ENCODE data around the gene PODXL2. TPM values are rescaled to one million over a fixed set of nuclear protein-coding genes. Genes with fewer than 3 reads are reported as not detected.
"Not testable (repeated sequence)": the region's sequence is repeated elsewhere in the genome, so short reads cannot be mapped to it uniquely, and the experiment has no call there.

The PODXL2 gene
- total RNA-seq, 3 donors from 2014 or later: 8.8 to 10.6 (median 8.8) TPM

DNA sequence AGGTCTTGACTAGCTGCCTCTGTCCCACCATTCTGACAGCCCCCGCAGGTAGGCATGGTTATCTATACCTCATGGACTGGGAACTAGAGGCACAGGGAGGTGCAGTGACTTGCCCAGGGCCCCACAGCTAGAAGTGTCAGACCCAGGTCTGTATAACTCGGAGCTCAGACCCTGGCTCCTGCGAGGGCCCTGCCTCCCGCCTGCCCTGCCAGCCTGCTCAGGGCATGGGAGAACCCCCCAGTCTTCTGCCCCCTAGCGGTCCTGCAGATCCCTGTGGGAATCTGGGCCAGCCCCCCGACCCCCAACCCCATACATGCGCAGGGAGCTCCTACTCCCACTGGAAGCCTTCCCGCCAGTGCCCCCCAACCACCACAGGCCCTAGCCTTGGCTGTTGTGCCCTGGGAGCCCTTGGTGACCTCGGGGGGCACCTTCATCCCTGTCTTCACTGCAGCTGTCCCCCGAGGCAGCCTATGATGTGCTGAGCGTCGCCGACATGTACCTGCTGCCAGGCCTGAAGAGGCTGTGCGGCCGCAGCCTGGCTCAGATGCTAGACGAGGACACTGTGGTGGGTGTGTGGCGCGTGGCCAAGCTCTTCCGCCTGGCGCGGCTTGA is 50.7 kb downstream of the PODXL2 start:
- H3K9me3 ChIP-seq: no peaks in the 10 kb centered on the region
- H3K27ac ChIP-seq: peak overlapping the region in 1 of 2 donors; percentile 25
- peaks cover 6% of the 10 kb centered on the region for H3K36me3 ChIP-seq
- TF ChIP-seq, protein P1, sequence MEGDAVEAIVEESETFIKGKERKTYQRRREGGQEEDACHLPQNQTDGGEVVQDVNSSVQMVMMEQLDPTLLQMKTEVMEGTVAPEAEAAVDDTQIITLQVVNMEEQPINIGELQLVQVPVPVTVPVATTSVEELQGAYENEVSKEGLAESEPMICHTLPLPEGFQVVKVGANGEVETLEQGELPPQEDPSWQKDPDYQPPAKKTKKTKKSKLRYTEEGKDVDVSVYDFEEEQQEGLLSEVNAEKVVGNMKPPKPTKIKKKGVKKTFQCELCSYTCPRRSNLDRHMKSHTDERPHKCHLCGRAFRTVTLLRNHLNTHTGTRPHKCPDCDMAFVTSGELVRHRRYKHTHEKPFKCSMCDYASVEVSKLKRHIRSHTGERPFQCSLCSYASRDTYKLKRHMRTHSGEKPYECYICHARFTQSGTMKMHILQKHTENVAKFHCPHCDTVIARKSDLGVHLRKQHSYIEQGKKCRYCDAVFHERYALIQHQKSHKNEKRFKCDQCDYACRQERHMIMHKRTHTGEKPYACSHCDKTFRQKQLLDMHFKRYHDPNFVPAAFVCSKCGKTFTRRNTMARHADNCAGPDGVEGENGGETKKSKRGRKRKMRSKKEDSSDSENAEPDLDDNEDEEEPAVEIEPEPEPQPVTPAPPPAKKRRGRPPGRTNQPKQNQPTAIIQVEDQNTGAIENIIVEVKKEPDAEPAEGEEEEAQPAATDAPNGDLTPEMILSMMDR (IDR thresholded peaks at IDR 0.05): no peak
- TF ChIP-seq POLR2AphosphoS5 (IDR thresholded peaks at IDR 0.05): no peak
- no peak for TF ChIP-seq POLR2A (IDR thresholded peaks at IDR 0.05)
- H3K4me3 ChIP-seq: no peak overlapping the region
- no peaks in the 10 kb centered on the region for H3K4me1 ChIP-seq
- no peaks in the 10 kb centered on the region for H3K27me3 ChIP-seq
- DNase-seq (ENCODE audit: low spot score in 2 of 2): peak in 1 of 2 donors; percentile 30
- intact Hi-C loops (cut with DNase I; ENCODE audit: low total_unique reads): no loop called here

DNA sequence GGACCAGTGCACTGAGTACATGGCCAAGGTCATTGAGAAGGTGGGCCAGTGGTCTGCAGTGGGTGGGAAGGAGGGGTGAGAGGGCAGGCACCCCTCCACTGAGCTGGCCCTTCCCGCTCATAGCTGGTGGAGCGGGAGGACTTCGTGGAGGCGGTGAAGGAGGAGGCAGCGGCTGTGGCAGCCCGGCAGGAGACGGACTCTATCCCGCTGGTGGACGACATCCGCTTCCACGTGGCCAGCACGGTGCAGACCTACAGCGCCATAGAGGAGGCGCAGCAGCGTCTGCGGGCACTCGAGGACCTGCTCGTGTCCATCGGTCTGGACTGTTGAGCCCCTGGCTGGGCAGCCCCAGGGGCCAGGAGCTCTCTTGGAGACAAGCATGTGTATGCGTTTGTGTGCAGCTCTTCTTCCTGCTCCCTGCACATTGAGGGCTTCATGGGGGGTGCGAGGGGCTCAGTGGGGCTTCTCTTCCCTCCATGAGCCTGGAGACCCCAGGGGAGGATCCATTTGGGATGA is 51.2 kb downstream of the PODXL2 start:
- Histone ChIP-seq H3K36me3 (peaks cover 6% of the 10 kb centered on the region), H3K27me3 (no peaks in the 10 kb centered on the region), H3K4me3 (no peak overlapping the region), H3K9me3 (no peaks in the 10 kb centered on the region), H3K27ac (peak overlapping the region in 1 of 2 donors; percentile 25), H3K4me1 (no peaks in the 10 kb centered on the region)
- no peak for DNase-seq (ENCODE audit: low spot score in 2 of 2)
- no peak for TF ChIP-seq POLR2A (IDR thresholded peaks at IDR 0.05)
- intact Hi-C loops (cut with DNase I; ENCODE audit: low total_unique reads): no loop called here

DNA sequence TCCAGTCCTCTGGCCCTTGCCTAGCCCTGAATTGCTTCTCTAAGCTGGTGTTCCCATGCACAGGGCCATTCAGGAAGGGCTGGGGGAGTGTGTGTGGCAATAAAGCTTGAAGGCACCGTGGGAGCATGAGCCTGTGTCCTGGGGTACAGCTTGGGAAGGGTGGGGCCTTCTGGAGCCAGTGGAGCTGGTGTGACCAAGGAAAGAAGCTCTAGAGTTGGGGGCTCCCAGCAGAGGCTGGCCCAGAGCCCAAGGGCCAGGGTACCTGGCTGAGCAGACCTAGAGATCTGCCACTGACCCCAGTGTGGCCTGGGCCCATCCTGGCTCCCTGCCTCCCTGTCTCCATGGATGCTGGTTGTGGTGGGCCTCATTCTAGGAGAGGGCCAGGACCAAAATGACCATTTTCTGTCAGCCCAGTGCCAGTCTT is 51.8 kb downstream of the PODXL2 start:
- Histone ChIP-seq H3K27me3 (no peaks in the 10 kb centered on the region), H3K9me3 (no peaks in the 10 kb centered on the region), H3K4me3 (no peak overlapping the region), H3K27ac (no peak overlapping the region), H3K4me1 (no peaks in the 10 kb centered on the region), H3K36me3 (peaks cover 6% of the 10 kb centered on the region)
- TF ChIP-seq, protein P1 (IDR thresholded peaks at IDR 0.05): no peak
- TF ChIP-seq POLR2A (IDR thresholded peaks at IDR 0.05) (no peak), POLR2AphosphoS5 (IDR thresholded peaks at IDR 0.05) (no peak)
- peak in 1 of 2 donors; percentile 16 for DNase-seq (ENCODE audit: low spot score in 2 of 2)
- intact Hi-C loops (cut with DNase I; ENCODE audit: low total_unique reads): no loop called here

DNA sequence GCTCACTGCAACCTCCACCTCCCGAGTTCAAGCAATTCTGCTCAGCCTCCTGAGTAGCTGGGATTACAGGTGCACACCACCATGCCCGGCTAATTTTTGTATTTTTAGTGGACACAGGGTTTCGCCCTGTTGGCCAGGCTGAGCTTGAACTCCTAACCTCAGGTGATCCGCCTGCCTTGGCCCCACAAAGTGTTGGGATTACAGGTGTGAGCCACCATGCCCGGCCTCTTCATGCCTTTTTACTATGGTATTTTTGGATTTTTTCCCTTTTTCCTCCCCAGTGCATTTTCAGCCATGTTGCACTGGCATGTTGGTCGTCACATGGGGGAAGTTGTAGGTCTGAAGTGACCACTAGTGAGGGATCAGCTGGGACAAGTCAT is 53.2 kb downstream of the PODXL2 start:
- H3K4me3 ChIP-seq; H3K36me3 ChIP-seq; intact Hi-C loops (cut with DNase I; ENCODE audit: low total_unique reads); H3K4me1 ChIP-seq; H3K9me3 ChIP-seq; H3K27me3 ChIP-seq; H3K27ac ChIP-seq: not testable (repeated sequence)
- peak in 1 of 2 donors; percentile 36 for DNase-seq (ENCODE audit: low spot score in 2 of 2)

DNA sequence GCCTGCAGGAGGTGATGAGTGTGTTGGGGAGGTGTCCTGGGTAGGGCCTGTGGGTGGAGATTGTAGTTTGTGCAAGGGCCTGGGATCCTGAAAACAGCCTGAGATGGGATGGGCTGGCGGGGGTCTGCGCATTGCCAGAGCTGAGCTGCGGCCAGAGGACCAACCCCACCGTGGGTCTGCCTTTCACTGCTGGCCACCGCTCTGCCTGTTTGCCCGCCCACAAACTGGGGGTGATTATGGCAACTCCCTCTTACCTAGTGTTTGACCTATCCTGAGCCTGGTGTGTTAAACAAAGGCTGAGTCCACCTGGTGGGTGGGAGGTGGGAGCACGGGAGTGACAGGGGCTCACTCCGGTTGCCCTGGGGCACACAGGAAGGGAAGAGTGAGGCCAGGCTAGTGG is 53.6 kb downstream of the PODXL2 start:
- Histone ChIP-seq H3K36me3 (no peaks in the 10 kb centered on the region), H3K9me3 (no peaks in the 10 kb centered on the region), H3K27me3 (no peaks in the 10 kb centered on the region), H3K4me3 (no peak overlapping the region), H3K27ac (no peak overlapping the region), H3K4me1 (no peaks in the 10 kb centered on the region)
- peak in 1 of 2 donors; percentile 35 for DNase-seq (ENCODE audit: low spot score in 2 of 2)
- TF ChIP-seq, protein P1 (IDR thresholded peaks at IDR 0.05): no peak
- TF ChIP-seq POLR2AphosphoS5 (IDR thresholded peaks at IDR 0.05) (no peak), POLR2A (IDR thresholded peaks at IDR 0.05) (no peak)
- intact Hi-C loops (cut with DNase I; ENCODE audit: low total_unique reads): no loop called here

DNA sequence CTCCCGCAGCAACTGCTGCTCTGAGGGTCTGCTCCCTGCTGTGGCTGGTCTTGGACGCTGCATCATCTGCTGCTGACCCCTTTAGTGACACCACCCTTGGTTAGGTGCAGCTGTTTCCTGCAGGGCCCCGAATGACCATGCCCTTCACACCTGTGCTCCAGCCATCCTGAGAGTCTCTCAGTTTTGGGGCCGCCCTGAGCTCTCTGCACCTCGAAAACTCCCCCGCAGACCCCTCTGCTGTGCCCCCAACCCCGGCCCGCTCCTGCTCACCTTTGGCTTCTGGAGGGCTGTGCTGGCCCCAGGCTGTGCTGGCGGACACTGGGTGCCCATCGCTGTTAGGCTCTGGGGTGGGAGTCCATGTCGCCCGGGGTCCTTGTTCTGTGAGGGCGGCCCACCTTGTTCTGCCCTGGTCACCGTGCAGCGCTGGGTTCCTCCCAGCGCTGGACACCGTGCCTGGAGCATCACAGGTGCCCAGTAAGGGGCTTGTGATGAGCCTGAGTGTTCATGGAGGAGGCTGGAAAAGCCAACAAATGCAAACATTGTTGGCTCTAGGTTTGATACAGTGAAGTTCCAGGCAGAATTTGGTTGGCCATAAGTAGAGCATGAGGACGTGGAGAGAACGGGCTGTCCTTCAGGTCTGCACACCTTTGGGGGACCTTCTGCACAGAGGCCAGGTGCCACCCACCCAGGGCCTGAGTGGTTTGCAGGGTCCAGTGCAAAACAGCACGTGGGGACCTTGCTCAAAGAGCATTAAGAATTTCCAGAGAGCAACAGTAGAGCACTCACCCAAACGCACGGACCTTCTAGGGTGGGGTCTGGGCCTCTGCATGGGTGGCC is 56.1 kb downstream of the PODXL2 start:
- no peaks in the 10 kb centered on the region for H3K4me1 ChIP-seq
- H3K27me3 ChIP-seq: no peaks in the 10 kb centered on the region
- no peak for TF ChIP-seq POLR2A (IDR thresholded peaks at IDR 0.05)
- TF ChIP-seq, protein P1 (IDR thresholded peaks at IDR 0.05): no peak
- DNase-seq (ENCODE audit: low spot score in 2 of 2): peak in 1 of 2 donors; percentile 30
- H3K9me3 ChIP-seq: no peaks in the 10 kb centered on the region
- no peaks in the 10 kb centered on the region for H3K36me3 ChIP-seq
- no peak overlapping the region for H3K27ac ChIP-seq
- intact Hi-C loops (cut with DNase I; ENCODE audit: low total_unique reads): no loop called here
- H3K4me3 ChIP-seq: no peak overlapping the region

Data from breast epithelium (tissue), 4 donors.